HG02571 (cell line): ENCODE results near the gene AFAP1.

Experiments
- ATAC-seq: cut with Tn5 transposase; IDR thresholded peaks from one replicate; pipeline ENCODE4 v1.9.1; 2021; ENCODE audit warnings: mild to moderate bottlenecking, moderate library complexity; ENCODE audit not compliant: unreplicated experiment

Gene AFAP1

DNA sequence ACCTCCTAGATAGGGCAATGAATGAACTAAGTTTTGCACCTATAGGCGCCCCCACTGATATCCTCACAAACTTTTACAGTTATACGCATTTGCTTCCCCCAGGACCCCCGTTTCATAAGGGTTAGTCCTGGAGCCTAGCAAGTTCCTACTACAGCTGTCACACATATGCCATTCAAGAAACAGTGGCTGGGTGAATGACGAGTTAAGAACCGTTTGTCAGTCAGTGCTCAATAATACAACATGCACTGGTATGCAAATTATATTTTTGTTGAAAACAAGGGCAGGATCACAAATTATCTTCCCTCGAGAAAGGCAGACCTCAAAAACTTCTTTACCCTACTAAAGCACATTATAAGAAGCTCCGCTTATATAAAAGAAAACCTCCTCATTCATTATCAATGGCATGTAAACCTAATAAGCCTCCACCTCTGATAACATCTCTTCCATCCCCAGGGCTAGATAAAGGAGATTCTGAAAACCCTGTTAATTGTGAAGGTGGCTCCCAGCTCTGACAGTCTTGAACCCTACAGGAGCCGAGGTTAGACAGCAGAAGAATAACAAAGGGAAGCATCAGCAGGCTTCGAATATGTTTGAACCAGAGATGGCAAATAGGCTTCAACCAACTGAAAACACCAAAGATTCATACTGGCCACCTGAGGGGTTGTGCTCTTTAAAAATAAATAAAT is 40.3 kb downstream of the AFAP1 start:
- ATAC-seq: no peak

- ATAC-seq: no peak
Measured at GRCh38 chr4:7898385-7898784, 41.3 kb downstream of the AFAP1 start.

DNA sequence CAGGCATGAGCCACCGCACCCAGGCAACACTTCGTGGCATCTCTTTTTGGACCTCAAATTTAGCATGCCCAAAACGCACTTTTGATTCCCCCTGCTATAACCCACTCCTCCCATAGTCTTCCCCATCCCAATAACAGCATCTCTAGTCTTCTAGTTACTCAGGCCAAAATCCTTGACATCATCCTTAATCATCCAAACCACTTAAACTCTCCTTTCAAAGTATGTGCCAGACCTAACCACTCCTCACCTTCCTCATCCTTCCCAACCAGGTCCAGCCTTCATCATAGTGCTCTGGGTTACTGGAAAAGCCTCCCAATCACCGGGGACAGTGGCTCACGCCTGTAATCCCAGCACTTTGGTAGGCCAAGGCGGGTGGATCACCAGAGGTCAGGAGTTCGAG is 41.9 kb downstream of the AFAP1 start:
- ATAC-seq: no peak

GRCh38 chr4:7894677-7895181 is 44.9 kb downstream of the AFAP1 start:
- ATAC-seq: no peak

- no peak for ATAC-seq
Measured at GRCh38 chr4:7894098-7894676, 45.5 kb downstream of the AFAP1 start.

GRCh38 chr4:7893539-7893938 is 46.1 kb downstream of the AFAP1 start:
- ATAC-seq: no peak

DNA sequence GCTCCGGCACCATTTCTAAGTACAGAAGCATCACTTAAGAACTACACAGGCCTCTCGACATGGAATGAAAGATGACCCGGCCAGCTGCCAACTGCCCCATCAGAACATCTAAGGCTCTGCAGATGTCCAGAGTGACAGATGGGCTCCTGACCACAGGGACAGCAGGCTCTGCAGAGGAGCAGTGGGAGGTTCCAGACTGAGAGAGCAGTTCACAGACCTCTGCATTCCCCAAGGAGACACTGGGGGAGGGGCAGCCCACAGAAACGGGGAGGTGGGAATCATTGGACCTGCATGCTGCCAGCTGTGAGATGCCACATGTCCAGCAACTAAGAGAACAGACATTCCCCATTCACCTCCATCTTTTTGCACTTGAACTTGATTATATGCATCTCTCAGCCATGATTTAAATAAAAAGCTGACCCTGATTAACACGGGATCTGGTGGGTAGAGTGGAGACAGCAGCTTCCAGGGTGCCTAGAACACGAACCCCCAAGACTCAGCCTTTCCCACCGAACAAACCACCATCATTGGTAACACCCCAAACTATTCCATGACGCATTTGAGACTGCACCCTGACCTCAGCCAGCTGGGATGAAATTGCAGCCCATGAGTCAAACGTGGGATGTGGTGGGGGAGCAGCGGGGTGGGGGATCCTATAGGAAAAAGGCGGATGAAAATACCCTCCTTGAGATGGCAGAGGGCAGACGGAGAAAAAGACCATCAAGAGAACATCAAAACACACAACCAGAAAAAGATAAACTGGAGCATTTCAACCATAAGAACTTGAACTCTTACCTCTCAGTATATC is 47.2 kb downstream of the AFAP1 start:
- ATAC-seq: no peak

- ATAC-seq: no peak
Measured at GRCh38 chr4:7890635-7891393, 48.8 kb downstream of the AFAP1 start.

- no peak for ATAC-seq
Measured at GRCh38 chr4:7887436-7887835, 52.2 kb downstream of the AFAP1 start.

DNA sequence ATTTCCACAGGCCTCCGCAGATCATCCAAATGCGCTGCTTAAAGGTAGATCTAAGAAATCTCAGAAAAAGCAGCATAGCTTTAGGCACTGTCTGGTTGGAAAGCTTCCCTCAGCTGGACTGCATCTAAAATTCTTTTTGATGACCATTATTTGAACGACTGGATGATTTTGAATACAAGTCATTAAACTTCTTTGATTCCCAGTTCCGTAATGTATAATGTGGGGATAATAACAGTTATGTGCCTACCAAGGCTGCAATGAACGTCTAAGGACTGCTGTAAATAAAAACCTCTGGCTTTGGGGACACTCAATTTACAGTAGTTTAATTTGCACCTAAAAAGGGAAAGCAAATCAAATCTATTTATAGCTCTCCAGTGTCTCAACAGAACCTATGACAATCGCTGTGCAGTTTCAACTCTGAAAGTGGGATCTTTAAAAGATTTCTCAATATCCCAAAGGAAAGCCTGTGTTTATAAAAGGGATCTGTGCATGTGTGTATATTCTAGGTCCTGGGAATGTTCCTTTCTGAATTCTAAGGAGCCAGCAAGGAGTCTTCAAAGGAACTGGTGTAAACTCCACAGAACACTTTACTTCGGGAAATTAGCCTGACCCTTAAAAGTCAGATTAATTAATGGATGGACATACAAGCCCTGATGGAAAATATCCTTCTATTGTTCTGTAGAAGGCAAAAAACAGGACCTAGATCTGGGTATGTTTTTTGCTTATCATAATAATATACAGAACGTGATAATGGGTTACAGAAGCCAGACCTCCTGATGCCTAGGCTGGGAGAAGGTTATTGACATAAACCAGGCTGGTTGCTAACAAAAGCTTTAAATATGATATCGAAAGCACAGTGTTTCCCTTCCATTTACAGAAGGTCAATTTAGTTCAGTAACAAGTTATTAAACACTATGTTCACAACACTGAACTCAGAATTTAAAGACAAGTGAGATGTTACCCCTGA is 53.4 kb downstream of the AFAP1 start:
- no peak for ATAC-seq

- no peak for ATAC-seq
Measured at GRCh38 chr4:7885216-7886006, 54.2 kb downstream of the AFAP1 start.

DNA sequence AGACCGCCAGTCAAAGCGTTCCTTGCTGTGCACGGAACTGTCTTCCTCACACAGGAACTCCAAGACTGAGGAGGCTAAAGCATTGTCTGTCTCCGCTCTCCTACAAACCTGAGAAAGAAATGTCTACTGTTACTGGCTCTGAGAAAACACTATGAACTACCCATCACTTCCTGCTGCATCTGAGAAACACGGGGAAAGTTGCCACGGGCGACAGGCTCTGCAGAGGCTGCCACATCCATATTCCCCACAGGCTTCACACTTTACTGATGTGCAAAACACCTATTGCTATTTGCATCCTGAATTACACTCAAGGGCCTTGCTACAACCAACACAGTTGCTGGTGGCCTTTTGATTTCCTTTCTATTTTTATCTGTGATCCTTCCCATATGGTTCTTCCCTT is 59.0 kb downstream of the AFAP1 start:
- no peak for ATAC-seq

DNA sequence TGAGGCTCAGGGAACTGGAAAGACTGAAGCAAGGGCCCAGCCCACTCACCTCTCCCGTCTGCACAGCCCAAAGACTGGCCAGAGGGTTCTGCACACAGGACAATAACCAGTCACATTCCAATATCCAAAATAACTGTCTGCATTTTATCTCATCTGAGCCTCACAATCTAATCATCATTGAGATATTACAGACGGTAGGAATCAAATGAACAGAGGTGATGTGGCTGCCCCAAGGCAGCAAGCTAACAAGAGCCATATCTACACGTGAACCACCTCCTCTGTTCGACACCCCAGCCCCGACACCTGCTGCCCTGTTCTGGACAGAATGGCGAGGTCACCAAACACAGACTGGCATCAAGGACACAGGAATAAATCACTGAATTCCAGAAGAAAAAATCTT is 60.5 kb downstream of the AFAP1 start:
- ATAC-seq: no peak

DNA sequence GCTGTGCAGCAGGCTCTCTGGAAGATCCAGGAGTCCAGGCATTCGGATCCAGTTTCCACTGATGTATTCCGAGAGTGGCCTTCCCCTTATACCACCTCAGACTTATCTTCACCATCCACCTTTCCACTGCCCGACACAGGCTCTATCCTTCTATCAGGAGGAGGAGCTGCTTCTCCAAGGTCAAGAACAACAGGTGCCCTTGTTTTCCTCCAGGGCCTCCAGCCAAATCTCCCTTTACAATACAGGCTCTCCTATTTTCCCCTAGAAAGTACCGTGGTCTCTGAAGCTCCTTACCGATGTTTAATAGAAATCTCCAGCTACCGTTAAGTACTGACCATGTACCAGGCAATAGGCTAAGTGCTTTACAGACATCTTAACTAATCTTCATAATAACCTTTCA is 61.3 kb downstream of the AFAP1 start:
- no peak for ATAC-seq

GRCh38 chr4:7877176-7877575 is 62.5 kb downstream of the AFAP1 start:
- no peak for ATAC-seq

GRCh38 chr4:7876201-7876875 is 63.3 kb downstream of the AFAP1 start:
- ATAC-seq: no peak

DNA sequence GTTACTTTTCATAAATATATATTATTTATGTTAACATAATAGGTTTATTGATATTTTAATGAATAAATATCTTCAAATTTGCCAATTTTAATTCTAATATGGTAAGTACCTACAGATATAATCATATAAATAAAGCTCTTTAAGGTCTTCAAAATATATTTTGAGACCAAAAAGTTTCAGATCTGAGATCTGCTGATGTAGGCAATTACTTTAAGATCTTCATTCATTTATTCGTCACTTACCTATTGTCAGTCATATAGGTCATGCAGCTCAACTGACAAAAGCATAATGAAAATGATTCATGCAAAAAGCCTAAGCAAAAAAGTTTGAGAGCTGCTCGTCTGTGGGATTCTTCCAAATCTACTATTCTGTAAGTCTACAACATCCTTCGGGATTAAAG is 64.8 kb downstream of the AFAP1 start:
- ATAC-seq: no peak

GRCh38 chr4:7873881-7874280 is 65.8 kb downstream of the AFAP1 start:
- ATAC-seq: no peak
